Astrocyte (in vitro differentiated cells and primary cell): ENCODE measurements around the gene CACNA1B. TPM values are rescaled to one million over a fixed set of nuclear protein-coding genes. Genes with fewer than 3 reads are reported as not detected.

Experiments
- DNase-seq: peaks from one replicate; pipeline ENCODE4 v3.0.0-alpha.2; 2010; ENCODE audit warnings: low read depth
- FAIRE-seq: peaks from 2 replicates; lab custom pipeline; 2011; peaks lifted over from hg19 to GRCh38; lab: Jason Lieb, UNC
- H2AFZ ChIP-seq: 2 replicates; pipeline ENCODE4 v1.6.0; 2012; ENCODE audit warnings: low read depth, low read length, inconsistent platforms
- H3K27ac ChIP-seq: 2 replicates; pipeline ENCODE4 v1.5.1; 2011; ENCODE audit warnings: low read depth, low read length, inconsistent platforms
- H3K27me3 ChIP-seq: 2 replicates; pipeline ENCODE4 v1.6.0; 2011; ENCODE audit warnings: low read length, inconsistent platforms; ENCODE audit not compliant: insufficient read depth
- H3K36me3 ChIP-seq: 2 replicates; pipeline ENCODE4 v1.5.1; 2011; ENCODE audit warnings: low read length, inconsistent platforms; ENCODE audit not compliant: insufficient read depth
- H3K4me1 ChIP-seq: 2 replicates; pipeline ENCODE4 v1.5.1; 2011; ENCODE audit warnings: low read length, inconsistent platforms; ENCODE audit not compliant: insufficient read depth
- H3K4me2 ChIP-seq: 2 replicates; pipeline ENCODE4 v1.6.0; 2012; ENCODE audit warnings: low read length, inconsistent platforms
- H3K4me3 ChIP-seq: 2 replicates; pipeline ENCODE4 v1.5.1; 2011; ENCODE audit warnings: low read depth, mild to moderate bottlenecking, low read length, inconsistent platforms; ENCODE audit not compliant: insufficient read depth
- H3K79me2 ChIP-seq: 2 replicates; pipeline ENCODE4 v1.6.0; 2012; ENCODE audit warnings: mild to moderate bottlenecking, low read length, inconsistent platforms; ENCODE audit not compliant: insufficient read depth
- H3K9ac ChIP-seq: 2 replicates; pipeline ENCODE4 v1.6.0; 2012; ENCODE audit warnings: mild to moderate bottlenecking, low read length, inconsistent platforms
- H3K9me3 ChIP-seq: 2 replicates; pipeline ENCODE4 v1.5.1; 2012; ENCODE audit warnings: low read depth, mild to moderate bottlenecking, low read length, inconsistent platforms; ENCODE audit not compliant: insufficient read depth
- H4K20me1 ChIP-seq: 2 replicates; pipeline ENCODE4 v1.6.0; 2012; ENCODE audit warnings: low read length, inconsistent platforms; ENCODE audit not compliant: insufficient read depth
- H3K27ac Mint-ChIP-seq: one replicate; pipeline ENCODE4 v1.8.0; 2021; ENCODE audit warnings: mild to moderate bottlenecking, mixed read lengths; ENCODE audit not compliant: unreplicated experiment
- H3K27me3 Mint-ChIP-seq: one replicate; pipeline ENCODE4 v1.8.0; 2021; ENCODE audit warnings: low read depth, mixed read lengths; ENCODE audit not compliant: unreplicated experiment
- H3K36me3 Mint-ChIP-seq: one replicate; pipeline ENCODE4 v1.8.0; 2021; ENCODE audit warnings: low read depth, mixed read lengths; ENCODE audit not compliant: unreplicated experiment
- H3K4me1 Mint-ChIP-seq: one replicate; pipeline ENCODE4 v1.8.0; 2021; ENCODE audit warnings: low read depth, mixed read lengths; ENCODE audit not compliant: unreplicated experiment
- H3K4me3 Mint-ChIP-seq: one replicate; pipeline ENCODE4 v1.8.0; 2021; ENCODE audit warnings: mild to moderate bottlenecking, moderate library complexity, mixed read lengths; ENCODE audit not compliant: unreplicated experiment
- H3K9me3 Mint-ChIP-seq: one replicate; pipeline ENCODE4 v1.8.0; 2021; ENCODE audit warnings: mild to moderate bottlenecking, mixed read lengths; ENCODE audit not compliant: unreplicated experiment
- CTCF ChIP-seq: IDR thresholded peaks from 2 replicates; pipeline ENCODE4 v1.5.1; 2011; ENCODE audit warnings: low read depth, mild to moderate bottlenecking, inconsistent platforms, low read length, moderate library complexity; ENCODE audit not compliant: insufficient read depth
- EZH2 ChIP-seq: IDR thresholded peaks from 2 replicates; pipeline ENCODE4 v1.6.1; 2012; ENCODE audit warnings: mild to moderate bottlenecking, low read length, inconsistent platforms; ENCODE audit not compliant: insufficient read depth
- total RNA-seq: library from RNA; stranded (reverse); gene quantifications from 2 replicates; pipeline ENCODE4 v1.2.1, GENCODE V29; 2021

The CACNA1B gene
- total RNA-seq, 1 donor from 2014 or later = 3.1 TPM

- Mint-ChIP-seq H3K27ac (no peak overlapping the region), H3K9me3 (peaks cover 12% of the 10 kb centered on the region), H3K4me3 (no peak overlapping the region), H3K36me3 (peaks cover 1% of the 10 kb centered on the region), H3K4me1 (no peaks in the 10 kb centered on the region), H3K27me3 (peaks cover 16% of the 10 kb centered on the region)
- Histone ChIP-seq H3K4me3 (no peak overlapping the region), H3K27ac (no peak overlapping the region), H3K9ac (no peak overlapping the region), H4K20me1 (no peaks in the 10 kb centered on the region), H3K4me2 (no peak overlapping the region), H3K36me3 (no peaks in the 10 kb centered on the region), H3K27me3 (no peaks in the 10 kb centered on the region), H3K4me1 (no peaks in the 10 kb centered on the region), H3K9me3 (peaks cover 7% of the 10 kb centered on the region), H2AFZ (no peak overlapping the region), H3K79me2 (no peaks in the 10 kb centered on the region)
- TF ChIP-seq CTCF (no peak), EZH2 (no peak)
- no peak for FAIRE-seq
- DNase-seq = no peak
These were observed 239.6 kb downstream of the CACNA1B start for GRCh38 chr9:138117101-138117750.

- H3K27ac ChIP-seq = no peak overlapping the region
- Mint-ChIP-seq H3K9me3 (peaks cover 8% of the 10 kb centered on the region), H3K4me3 (no peak overlapping the region), H3K27me3 (peaks cover 14% of the 10 kb centered on the region), H3K36me3 (peaks cover 2% of the 10 kb centered on the region), H3K4me1 (no peaks in the 10 kb centered on the region), H3K27ac (no peak overlapping the region)
- no peak for FAIRE-seq
- DNase-seq = no peak
- no peaks in the 10 kb centered on the region for H3K79me2 ChIP-seq
- H3K4me2 ChIP-seq = no peak overlapping the region
- no peak overlapping the region for H3K9ac ChIP-seq
- H3K4me1 ChIP-seq = no peaks in the 10 kb centered on the region
- H3K27me3 ChIP-seq = no peaks in the 10 kb centered on the region
- H2AFZ ChIP-seq = no peak overlapping the region
- TF ChIP-seq CTCF = no peak
- TF ChIP-seq EZH2 = no peak
- H4K20me1 ChIP-seq = no peaks in the 10 kb centered on the region
- H3K36me3 ChIP-seq = no peaks in the 10 kb centered on the region
- H3K4me3 ChIP-seq = no peak overlapping the region
- H3K9me3 ChIP-seq = peaks cover 10% of the 10 kb centered on the region
These were observed 240.3 kb downstream of the CACNA1B start for GRCh38 chr9:138117836-138118235.

- Histone ChIP-seq H3K4me1 (no peaks in the 10 kb centered on the region), H3K79me2 (no peaks in the 10 kb centered on the region), H2AFZ (no peak overlapping the region), H3K9ac (no peak overlapping the region), H3K9me3 (peaks cover 11% of the 10 kb centered on the region), H3K27ac (no peak overlapping the region), H3K4me3 (no peak overlapping the region), H4K20me1 (no peaks in the 10 kb centered on the region), H3K4me2 (no peak overlapping the region), H3K36me3 (no peaks in the 10 kb centered on the region), H3K27me3 (no peaks in the 10 kb centered on the region)
- TF ChIP-seq EZH2 (no peak), CTCF (no peak)
- FAIRE-seq (no peak), DNase-seq (no peak)
- H3K27ac Mint-ChIP-seq = no peak overlapping the region
- H3K4me1 Mint-ChIP-seq = no peaks in the 10 kb centered on the region
- H3K4me3 Mint-ChIP-seq = no peak overlapping the region
- H3K27me3 Mint-ChIP-seq = peaks cover 15% of the 10 kb centered on the region
- H3K36me3 Mint-ChIP-seq = peaks cover 2% of the 10 kb centered on the region
- peaks cover 4% of the 10 kb centered on the region for H3K9me3 Mint-ChIP-seq
These were observed 241.1 kb downstream of the CACNA1B start for GRCh38 chr9:138118601-138119071.
